NCI-H1048 (cell line): ENCODE data around the gene GMDS.

Source experiments
- DNase-seq: peaks from one replicate; lab custom pipeline; 2025; lab: John Stamatoyannopoulos, UW

GMDS gene

DNA sequence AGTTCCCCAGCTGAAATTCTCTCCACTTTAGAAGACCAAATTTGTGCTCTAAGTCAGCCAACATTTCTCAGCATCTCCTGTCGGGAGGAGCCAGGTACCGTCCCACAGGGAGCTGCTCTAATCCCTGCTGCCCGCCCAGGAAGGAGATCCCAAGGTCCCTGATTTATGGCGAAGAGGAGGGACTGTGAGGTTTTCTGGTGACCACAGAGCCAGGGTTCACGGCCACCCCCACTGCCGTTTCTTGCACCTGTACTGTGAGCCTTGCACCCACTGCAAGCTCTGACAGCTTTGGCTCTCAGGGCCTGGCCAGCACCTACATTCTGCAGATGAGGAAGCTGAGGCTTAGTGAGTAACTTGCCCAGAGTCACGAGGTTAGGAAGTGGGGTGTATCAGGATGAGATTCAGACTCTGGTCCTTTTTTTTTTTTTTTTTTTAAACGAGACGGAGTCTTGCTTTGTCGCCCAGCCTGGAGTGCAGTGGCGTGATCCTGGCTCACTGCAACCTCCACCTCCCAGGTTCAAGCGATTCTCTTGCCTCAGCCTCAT lies 600.8 kb downstream of the GMDS start:
- no peak for DNase-seq

DNA sequence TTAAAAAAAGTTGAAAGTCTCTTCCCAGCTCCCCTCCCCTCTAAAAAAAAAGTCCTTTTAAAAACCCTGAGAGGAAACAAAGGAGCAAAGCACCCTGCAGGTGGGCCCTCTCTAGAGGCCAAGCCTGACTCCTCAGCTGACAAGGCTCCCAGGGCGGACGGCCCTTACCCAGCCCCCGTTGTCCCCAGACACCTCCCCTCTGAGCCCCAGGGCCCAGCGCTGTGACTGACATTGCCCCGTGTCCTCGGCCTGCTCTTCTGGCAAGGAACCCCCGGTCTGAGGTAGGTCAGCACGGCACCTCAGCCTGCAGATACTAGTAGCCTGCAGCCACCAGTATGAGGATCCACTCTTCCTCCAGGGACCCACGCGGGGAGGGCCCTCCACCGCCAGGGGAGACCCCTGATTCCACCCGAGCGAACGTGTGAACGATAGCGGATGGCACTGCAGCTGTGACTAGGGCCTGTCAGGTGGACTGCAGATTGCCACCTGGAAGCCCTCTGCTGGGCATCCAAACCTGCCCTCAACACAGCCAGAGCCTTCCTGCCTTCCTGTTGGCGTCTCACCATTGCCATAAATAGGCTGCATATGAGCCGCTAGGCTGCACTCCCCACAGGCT lies 601.5 kb downstream of the GMDS start:
- no peak for DNase-seq

DNA sequence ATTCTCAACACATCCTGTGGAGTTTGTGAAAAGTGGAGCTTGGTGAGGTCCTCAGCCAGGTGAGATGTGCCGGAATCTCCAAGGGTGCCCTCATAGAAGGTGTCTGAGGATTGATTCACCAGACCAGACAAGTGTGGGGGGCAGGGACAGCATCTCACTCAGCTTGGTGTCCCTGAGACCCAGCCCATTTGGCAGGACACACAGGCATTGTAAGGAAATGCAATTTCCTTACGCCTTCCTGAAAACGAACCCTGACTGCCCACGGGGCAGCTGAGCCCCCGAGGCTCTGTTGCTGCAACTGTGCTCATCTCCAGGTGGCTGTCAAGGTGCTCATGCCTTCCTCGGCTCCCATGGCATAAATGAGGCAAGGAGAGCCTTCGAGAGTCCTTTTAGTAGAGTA lies 602.3 kb downstream of the GMDS start:
- no peak for DNase-seq

DNA sequence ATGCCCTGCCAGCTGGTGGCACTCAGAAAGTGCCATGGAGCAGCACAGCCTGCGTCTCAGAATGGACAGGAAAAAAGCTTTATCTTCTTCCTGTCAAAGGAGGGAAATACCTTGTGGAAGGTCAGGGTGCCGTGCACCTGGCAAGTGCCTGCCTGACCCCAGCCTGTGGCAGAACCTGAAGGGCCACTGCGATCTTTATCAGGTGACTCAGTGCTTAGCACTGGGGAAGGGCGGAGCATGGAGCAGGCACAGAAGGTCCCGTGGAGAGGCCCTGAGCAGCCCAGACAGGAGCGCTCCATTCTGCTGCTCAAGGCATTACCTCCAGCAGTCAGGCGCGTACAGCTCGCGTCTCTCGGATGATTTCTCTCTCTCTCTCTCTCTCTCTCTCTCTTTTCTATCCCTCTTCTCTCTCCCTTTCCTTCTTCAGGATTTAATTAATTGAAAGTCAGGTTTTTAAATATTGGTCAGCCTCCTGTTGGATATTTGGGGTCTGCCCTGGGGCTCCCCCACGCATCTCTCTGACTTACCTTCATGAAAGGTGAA lies 604.0 kb downstream of the GMDS start:
- no peak for DNase-seq

DNA sequence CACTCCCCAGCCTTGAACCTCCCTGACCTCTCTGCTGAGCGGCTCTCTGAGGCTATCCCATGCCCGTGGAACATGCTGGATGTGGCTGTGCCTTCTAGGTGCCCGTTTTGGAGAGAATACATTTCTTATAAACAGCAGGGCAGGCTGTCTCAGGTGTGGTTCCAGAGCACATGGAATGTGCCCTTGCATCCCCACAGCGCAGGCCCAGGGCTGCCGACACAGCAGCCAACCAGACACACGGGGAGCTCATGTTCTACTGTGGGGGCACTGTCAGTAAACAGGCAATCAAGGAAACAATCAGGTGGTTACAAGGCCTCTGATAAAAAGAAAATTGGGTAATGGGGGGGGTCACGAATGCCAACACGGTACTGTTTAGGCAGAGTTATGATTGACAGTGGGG lies 604.9 kb downstream of the GMDS start:
- no peak for DNase-seq

DNA sequence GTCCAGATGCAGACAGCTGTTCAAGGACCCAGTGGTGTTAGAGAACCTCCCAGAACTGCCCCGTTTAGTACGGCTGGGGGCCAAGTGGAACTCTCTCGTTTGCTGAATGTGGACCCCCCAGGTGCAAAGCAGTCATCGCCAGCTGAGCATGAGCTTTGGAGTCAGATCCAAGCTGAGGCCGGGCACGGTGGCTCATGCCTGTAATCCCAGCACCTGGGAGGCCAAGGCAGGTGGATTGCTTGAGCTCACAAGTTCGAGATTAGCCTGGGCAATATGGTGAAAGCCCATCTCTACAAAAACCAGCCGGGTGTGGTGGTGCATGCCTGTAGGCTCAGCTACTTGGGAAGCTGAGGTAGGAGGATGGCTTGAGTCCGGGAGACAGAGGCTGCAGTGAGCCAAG lies 606.0 kb downstream of the GMDS start:
- DNase-seq = no peak

DNA sequence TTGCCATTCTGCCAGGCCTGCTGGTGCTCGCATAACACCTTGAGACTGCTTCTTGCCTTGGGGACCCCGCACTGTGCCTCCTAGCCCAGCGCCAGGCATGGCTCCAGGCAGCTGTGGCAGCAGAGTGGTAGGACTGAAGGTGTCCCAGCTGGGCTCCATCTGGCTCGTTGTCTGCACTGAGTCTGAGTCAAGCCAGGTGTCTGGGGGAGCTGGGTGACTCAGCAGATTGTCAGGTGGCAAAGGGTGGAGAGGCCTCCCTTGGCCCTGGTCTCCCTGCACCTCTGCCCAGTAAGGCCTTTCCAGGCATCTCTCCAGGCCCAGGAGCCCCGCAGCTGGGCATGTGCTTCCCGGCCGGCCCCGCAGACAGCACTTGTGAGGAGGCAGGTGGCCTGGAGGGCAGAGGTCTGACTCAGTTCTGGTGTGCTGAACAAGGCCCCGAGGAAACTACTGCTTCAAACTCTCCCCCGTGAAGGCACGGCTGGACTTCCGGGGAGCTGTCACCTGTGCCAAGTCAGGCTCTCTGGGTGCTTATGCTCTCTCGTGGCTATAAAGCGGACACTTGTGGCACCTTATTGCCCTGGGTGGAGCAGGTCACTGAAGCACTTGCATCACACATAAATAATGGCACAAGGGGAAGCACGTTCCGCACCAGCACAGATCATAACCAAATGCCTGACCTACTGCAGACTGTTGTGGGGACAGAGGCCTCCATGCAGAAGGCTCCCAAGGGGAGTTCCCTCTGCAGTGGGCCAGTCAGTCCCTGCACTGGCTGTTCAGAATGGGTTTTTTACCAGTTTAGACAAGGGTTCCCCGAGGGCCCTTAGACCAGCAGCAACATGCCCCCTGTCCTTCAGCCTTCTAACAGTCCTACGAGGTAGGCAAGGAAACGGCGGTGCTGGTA lies 608.2 kb downstream of the GMDS start:
- DNase-seq = no peak

DNA sequence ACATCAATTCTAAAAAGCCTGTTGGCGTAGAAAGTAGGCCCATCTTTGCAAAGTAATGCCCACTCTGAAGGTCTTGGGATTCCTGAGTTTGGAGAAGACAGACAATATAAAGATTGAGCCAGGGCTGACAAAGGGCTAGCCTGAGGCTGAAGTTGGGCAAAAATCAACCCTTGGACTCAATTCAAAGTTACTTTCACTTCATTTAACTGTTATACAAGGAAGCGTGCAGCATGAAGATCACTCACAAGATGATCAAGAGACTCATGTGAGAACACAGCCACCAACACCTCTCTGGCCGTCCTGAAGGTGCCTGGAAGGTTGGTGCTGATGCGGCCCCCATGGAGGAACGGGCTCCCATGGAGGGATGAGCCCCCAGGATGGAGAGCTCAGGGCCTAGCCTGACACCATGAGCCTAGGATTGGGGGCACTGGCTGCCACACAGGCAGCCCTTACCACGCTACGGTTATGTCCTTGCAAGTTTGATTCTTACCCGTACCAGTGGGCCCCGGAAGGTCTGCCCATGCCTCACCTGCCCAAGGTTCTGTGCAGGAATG lies 609.1 kb downstream of the GMDS start:
- DNase-seq = no peak

DNA sequence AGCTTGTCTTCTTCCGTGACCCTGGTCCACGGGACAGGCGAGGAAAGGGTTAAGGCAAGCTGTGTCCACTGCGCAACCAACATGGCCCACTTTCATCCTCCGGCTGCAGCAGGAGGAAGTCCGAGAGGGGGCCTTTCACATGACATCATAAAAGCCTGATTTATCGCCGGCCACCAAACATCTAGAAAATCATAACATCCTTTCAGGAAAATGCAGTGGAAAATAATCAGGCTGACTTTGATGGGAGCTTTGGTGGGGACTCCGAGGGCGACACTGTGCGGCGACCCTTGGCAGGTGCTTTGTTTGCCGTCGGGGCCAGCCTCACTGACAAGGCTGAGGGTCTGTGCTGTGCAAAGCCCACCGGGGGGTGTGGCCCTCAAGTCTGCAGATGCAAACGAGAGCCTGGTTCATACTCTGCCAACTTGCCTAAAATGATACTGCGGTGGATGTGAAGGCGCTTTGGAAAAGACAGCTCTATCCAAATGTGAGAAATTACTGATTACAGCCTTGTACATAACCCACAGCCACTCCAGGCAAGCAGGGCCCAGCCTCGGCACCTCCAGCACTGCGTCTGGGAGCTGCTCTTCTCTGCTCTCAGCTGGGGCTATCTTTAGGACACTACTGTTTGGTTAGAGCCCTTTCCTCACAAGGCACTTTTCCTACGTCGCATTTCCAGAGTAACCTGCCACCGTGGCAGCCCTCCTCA lies 609.9 kb downstream of the GMDS start:
- no peak for DNase-seq

DNA sequence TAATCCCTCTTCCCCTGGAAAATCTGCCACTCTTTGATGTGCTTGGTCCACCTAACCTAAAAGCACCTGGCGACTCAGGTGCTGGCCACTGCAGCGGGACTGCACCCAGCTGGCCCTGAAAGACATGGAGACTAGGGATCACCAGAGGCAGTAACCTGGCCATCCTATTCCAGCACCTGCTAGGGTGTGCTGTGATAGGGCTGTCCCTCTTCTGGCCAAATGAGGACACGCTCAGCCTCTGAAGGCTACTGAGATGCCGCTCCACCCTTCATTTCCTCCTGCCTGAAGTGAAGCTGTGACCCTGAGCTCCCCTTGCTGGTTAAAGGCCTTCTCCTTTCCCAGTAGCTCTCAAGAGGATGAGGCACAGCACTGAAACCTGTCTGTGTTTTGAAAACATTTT lies 611.3 kb downstream of the GMDS start:
- DNase-seq = no peak

DNA sequence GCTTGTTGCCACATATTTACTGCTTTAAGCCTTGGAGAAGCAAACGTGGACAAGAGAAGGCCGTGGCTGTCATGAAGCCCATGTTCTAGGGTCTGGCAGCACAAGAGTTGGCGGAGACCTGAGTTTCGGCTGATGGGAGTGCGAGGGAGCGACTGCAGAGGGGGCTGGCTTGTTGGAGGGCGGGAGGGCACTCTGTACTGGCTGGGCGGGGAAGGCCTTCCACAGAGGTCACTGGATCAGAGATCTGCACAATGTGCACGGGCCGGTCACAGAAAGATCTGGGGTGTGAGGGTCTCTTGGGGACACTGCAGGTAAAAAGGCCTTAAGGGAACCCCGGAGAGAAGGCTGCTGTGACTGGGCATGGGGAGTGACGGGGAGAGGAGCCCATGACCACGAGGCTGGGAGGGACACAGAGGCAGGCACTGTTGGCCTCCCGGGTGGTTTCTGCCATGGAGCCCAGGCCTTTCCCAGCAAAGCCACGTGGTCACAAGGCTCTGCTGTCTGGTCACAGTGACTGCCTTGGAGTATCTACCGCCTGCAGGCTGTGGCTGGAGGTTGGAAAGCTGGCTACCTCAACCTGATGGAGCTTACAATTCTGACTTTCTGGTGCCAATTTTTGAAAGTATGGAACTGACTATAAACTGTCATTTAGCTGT lies 611.9 kb downstream of the GMDS start:
- DNase-seq = no peak

DNA sequence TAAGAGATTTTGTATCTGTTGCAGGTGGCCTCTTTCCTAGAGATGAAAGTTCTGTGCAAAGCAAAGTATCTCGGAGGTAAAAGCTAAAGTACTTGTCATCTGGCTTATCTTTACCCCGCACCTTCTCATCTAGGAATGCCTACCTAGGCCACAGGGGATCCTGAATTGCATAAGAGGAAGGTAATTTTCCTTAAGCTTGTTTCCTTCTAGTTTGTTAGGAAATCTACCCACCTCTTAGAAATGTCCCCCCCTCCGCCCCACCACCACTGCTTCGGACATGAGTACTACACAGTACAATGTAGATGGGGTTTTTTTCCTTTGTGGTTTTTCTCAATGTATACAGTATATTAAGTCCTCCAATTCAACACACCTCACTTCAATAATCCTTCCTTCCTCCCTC lies 614.2 kb downstream of the GMDS start:
- DNase-seq = no peak

DNA sequence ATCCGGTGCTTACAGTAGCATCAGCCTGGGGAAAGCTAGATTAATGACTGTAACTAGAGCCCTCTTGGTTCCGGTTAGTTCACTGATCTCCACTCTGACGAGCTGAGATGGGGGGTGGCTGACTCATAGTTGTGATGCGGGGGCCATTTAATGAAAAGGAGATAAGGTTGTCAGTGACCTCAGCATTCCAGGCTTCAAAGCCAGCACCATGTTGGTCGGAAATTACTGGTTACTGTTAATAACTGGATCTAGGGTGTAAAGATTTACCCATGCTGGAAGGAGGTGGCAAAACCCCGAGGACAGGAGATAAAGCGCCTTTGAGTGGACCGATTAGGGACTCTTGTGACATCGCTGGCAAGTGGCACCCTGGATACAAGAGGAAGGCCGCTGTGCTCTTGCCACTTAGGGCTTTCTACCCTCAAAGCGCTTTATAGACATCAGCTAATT lies 614.6 kb downstream of the GMDS start:
- no peak for DNase-seq

DNA sequence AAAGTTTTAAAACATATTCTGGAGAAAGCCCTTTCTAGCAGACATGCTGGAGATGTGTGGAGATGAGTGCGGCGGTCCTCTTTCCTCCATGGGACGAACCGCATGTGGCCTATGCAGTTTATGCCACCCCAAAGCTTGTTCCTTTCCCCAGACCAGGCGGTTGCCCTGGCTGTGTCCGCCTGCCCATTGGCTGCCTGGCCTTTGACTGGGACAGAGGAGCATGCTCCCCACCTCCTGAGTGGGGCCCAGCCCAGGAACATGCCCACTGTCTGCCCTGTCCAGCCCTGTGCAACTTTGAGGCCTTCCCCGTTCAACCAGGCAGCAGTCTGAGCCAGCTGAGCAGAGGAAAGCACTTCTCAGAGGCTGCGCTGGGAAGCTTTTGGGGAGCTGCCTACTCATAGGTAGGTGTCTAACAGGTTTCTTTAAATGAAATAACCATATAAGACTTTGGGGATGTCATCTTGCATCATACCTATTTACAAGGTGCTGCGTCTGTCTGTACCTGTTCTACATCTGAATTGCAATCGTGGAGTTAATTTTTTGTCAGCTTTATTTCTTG lies 615.1 kb downstream of the GMDS start:
- DNase-seq = no peak

DNA sequence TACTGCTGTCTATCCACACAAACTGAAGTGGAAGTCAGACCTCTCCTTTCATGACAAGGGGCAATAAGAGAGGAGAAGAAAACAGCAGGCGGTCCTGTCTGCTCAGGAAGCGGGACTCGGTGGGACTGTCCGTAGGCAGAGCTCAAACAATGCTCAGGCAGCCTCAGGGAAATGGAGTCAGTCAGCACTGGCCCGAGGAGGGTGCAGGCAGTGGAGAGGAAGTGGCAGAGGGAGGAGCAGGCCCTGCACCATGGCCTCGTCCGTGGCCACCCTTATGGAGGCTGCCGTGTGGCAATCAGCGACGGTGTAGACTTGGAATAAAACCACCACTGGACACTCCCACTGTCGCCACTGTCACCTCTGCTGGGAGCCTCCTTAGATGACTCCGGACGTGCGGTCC lies 616.1 kb downstream of the GMDS start:
- DNase-seq = no peak

DNA sequence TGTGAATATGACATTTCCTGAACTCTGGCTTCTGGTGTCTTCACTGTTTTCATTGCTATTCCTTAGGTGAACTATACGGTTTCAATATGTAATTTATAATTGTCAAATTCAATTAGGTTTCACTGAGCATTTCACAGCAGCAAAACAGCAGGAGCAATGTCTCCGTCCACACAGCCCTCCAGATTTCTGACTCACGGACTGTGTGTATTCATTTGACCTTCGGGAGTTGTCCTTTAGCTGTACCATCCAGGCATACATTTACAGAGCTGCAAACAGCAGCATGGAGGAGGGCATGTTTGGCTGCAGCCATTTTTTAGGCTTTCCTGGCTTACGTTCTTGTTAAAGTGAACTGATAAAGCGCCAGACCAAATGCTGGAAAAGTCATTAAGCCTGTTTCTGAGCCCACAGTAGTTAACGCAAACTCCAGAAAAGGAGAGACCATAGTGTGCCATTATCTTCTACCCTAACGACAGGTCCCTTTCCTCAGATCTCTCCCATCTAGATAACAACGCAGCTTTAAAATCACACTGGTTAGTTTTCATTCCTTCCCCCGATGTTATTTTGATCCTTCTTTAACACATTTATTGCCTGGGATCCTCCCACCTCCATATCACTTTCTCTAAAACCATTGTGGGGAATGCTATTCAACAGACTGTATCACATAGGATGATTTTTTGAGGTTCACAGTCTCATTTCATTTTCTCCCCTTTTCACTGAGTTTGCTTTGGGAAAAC lies 617.4 kb downstream of the GMDS start:
- no peak for DNase-seq

DNA sequence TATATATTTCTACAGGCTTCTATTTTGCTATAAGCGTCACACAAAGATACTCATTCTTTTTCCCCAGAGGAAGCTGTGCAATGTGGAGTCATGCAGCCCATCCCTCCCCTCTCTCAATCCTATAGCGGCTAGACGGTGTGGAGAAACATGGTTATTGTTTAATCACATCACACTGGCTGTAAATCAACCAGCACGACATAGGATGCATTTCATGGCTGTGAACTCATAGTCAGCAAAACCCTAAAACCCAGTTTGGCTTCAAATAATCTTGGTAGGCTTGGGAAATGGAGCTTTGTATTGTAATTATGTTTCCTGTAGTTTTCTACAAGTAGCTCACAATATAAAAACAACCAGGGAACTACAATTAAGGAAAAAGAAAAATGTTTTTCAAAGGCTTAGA lies 618.9 kb downstream of the GMDS start:
- DNase-seq = no peak

DNA sequence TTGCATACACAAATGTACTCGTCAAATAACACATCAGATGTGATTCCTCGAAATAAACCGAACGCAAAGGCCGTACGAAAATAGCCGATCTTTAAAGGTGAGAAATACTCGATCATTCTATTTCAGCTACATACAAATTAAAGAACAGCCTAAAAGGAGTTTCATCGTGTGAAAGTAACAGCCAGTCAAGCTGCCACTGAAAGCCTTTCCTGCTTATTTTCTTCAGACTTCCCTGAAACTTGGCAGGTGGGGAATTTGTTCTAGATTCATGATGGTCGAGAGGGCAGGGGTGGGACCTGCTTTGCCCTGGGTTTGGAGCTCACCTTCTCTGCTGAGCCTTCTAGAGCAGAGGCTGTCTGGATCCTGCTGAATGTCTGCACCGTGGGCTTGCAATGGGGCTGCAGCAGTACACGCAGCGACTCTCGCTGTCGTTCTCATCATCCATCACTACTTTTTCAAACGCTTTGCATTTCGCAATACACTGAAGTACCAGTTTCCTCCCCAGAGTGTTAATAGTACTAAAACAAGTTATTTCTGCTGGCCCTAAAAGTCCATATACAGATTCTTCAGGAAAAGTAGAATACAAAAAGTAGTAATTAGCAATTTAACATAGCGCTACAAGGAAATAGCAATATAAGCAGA lies 619.5 kb downstream of the GMDS start:
- DNase-seq = no peak

DNA sequence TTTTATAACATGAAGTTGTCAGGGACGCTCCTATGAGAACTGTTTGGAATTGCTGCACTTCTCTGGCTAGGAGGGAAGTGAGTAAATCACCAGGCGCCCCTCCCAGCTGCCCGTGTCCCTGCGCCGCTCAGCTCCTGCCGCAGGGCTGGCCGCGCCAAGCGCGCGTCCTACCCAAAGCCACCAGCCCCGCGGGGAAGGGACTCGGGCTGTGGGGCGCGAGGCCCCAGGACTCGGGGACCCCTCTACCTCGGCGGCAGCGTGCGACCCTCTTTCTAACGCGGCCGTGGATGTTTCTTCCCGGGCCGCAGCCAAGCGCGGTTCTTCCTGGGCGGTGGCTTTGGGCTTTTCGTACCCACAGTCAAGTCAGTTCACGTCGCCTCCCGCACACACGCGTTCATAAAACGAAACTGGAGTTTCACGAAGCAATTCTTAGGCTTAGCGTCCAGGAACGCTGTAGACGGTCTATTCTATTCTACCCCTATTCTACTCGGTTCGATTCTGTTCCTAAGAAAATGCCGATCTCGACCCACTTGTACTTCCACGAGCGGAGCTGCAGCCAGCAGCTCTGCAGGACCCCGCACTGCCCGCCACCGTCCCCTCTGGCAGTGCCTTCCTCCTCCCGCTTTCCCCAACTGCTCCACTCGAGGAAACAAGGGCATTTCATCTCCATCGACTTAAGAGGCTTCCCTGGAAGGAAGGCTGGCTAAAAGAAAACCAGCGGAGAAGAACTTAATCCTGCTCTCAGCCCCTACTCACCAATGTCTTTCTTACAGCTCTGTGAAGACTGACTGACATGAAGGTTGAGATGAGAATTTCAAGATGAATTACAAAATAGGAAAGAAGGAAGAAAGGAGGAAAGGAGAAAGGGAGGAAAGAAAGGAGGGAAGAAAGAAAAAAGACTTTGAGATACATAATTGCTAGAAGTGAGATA lies 620.3 kb downstream of the GMDS start:
- DNase-seq = no peak
